ENCODE results near the gene G6PC1. TPM values are rescaled to one million over a fixed set of nuclear protein-coding genes. Genes with fewer than 3 reads are reported as not detected.
"Not testable (repeated sequence)": the region's sequence is repeated elsewhere in the genome, so short reads cannot be mapped to it uniquely, and the experiment has no call there.

G6PC1 gene
- total RNA-seq, 2 donors from 2014 or later = not detected

DNA sequence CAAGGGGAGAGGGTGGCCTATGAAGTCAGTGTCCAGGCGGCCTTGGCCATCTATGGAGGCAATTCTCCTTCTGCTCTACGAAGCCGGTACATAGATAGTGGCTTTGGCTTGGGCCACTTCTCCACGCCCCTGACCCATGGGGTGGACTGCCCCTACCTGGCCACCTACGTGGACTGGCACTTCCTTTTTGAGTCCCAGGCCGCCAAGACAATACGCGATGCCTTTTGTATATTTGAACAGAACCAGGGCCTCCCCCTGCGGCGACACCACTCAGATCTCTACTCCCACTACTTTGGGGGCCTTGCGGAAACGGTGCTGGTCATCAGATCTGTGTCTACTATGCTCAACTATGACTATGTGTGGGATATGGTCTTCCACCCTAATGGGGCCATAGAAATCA, 32.3 kb upstream of the G6PC1 start:
- ATAC-seq (no peak), DNase-seq (ENCODE audit: low spot score in 2 of 2) (no peak)
- Mint-ChIP-seq H3K27ac (no peak overlapping the region), H3K36me3 (no peaks in the 10 kb centered on the region), H3K9me3 (no peaks in the 10 kb centered on the region)

DNA sequence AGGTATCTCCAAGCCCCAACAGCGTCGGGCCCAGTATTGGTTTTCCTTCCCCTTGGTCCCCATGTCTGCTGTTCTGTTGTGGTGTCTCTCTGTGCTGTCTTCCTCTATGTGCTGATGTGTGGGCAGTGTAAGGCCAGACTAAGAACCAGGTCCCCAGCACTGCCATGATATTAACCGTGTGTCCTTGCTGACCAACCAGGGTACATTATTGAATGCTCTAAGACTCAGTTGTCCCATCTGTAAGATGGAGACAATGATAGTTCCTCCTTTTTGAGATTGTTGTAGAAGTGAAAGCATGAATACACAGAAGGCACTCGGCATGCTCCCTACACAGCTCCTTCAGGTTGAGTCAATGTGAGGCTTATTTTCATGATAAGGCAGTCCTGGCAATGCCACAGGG, 29.0 kb upstream of the G6PC1 start:
- no peaks in the 10 kb centered on the region for H3K9me3 Mint-ChIP-seq
- no peak overlapping the region for H3K27ac Mint-ChIP-seq
- ATAC-seq (no peak), DNase-seq (ENCODE audit: low spot score in 2 of 2) (no peak)
- no peaks in the 10 kb centered on the region for H3K36me3 Mint-ChIP-seq

DNA sequence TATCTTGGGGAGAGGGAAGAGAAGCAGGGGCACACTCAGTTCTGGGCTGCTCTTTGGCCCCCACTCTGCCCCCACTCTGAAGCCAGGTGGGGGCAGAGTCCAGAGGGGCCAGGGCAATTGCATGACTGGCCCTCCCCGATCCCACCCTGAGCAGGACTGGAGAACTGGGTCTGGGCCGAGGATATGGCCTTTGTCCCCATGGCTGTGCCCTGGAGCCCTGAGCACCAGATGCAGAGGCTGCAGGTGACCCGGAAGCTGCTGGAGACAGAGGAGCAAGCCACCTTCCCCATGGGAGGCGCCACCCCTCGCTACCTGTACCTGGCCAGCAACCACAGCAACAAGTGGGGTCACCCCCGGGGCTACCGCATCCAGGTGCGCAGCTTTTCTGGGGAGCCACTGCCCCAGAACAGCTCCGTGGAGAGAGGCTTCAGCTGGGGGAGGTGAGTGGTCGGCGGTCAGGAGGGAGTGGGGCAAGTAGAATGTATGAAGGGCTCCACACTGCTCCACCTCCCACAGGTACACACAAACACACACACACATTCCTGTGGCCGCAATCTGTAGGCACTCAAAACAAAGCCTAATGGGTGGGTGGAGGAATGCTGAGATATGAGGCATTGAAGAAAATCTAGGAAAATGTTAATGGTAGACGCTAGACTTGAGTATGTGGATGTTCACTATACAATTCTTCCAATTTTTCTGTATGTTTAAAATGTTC, 28.2 kb upstream of the G6PC1 start:
- H3K27ac Mint-ChIP-seq = peak overlapping the region in 1 of 2 donors; percentile 17
- H3K36me3 Mint-ChIP-seq = no peaks in the 10 kb centered on the region
- no peaks in the 10 kb centered on the region for H3K9me3 Mint-ChIP-seq
- DNase-seq (ENCODE audit: low spot score in 2 of 2) (no peak), ATAC-seq (no peak)

DNA sequence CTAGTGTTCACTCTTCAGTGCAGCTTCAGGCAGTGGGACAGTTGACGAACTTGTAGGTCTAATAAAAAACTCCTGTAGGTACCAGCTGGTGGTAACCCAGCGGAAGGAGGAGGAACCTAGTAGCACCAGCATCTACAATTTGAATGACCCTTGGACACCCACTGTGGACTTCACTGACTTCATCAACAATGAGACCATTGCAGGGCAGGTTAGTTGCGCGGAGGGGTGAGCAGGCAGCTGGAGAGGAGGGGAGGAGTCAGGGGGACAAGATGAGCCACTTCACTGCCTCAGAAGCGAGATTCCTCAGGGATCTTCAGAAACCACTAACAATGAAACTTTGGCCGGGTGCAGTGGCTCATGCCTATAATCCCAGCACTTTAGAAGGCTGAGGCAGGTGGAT, 27.3 kb upstream of the G6PC1 start:
- Mint-ChIP-seq H3K27ac (no peak overlapping the region), H3K9me3 (no peaks in the 10 kb centered on the region), H3K36me3 (no peaks in the 10 kb centered on the region)
- no peak for ATAC-seq
- DNase-seq (ENCODE audit: low spot score in 2 of 2) = no peak

DNA sequence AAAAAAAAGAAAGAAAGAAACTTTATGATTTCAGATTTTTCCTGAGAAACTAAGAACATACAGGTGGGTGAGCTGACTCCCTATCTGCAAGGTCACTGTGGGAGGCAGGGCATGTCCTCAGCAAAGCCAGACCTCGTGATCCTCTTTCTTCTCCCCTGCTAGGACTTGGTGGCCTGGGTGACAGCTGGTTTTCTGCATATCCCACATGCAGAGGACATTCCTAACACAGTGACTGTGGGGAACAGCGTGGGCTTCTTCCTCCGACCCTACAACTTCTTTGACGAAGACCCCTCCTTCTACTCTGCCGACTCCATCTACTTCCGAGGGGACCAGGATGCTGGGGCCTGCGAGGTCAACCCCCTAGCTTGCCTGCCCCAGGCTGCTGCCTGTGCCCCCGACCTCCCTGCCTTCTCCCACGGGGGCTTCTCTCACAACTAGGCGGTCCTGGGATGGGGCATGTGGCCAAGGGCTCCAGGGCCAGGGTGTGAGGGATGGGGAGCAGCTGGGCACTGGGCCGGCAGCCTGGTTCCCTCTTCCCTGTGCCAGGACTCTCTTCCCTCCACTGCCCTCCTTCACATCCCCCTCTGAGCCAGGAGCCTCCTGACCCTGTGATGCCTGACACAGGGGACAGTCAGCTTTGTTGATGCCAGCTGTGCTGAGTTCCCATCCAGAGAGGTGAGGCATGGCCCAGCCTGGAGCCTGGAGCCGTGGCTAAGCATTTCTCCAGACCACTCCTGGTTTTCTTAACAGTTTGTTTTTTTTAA, 26.5 kb upstream of the G6PC1 start:
- not testable (repeated sequence) for DNase-seq (ENCODE audit: low spot score in 2 of 2); H3K9me3 Mint-ChIP-seq; H3K27ac Mint-ChIP-seq; ATAC-seq; H3K36me3 Mint-ChIP-seq

GRCh38 chr17:42877037-42877436, 23.6 kb upstream of the G6PC1 start:
- no peak for DNase-seq (ENCODE audit: low spot score in 2 of 2)
- Mint-ChIP-seq H3K36me3 (no peaks in the 10 kb centered on the region), H3K27ac (no peak overlapping the region), H3K9me3 (no peaks in the 10 kb centered on the region)
- no peak for ATAC-seq

DNA sequence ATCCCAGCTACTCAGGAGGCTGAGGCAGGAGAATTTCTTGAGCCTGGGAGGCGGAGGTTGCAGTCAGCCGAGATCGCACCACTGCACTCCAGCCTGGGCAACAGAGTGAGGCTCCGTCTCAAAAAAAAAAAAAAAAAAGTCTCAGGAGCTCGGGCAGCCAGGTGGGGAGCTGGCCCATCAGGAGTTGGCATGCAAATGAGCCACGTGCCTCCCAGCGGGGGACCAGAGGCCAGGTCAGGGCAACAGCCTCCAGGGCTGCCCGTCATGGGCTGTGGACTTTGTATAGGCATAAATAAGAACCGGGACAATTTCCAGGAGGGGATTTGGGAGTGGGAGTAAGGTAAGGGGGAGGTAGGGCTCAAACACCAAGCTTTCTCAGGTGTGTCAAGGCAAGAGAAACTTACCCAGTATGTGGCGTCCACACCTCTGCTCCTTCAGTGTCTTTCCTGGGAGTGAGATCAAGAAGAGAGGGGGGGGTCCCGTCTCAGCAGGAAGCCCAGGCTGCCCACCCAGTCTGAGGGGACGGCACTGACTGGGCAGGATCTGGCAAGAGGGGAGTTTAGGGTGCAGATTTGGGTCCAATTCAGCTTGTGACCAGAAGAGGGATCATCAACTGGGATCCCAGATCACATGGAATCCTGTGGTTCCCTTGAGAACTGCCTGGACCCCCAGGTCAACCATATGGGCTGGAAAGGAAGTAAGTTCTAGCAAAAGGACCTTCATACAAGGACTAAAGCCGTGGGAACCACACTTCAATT, 22.3 kb upstream of the G6PC1 start:
- DNase-seq (ENCODE audit: low spot score in 2 of 2) (no peak), ATAC-seq (no peak)
- Mint-ChIP-seq H3K27ac (no peak overlapping the region), H3K36me3 (no peaks in the 10 kb centered on the region), H3K9me3 (no peaks in the 10 kb centered on the region)

DNA sequence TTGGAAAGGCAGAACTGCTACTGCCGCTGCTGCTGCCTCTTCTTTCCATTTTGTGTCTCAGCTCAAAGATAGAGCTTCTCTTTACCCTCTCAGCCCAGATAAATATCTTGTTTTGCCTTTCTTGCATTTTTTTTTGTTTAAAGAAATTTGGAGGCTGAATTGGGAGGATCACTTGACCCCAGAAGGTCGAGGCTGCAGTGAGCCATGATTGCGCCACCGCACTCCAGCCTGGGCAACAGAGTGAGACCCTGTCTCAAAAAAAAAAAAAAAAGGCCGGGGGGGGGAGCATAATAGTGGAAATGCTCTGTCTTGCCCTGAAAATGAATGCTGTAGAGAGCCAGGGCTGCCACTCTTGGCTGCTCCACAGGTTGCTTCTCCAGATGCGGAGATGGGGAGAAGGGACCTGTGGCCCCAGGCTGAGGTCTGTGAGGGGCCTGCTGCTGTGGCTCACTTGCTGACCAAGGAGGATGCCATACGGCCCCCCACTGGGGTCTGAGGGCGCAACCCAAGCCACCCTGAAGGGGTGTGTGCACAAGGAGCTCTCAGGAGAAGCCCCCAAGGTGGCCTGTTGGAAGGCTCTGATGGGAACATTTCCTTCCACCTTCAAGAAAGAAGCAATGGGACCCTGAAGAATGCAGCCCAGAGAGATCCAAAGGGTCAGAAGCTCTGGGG, 21.5 kb upstream of the G6PC1 start:
- no peaks in the 10 kb centered on the region for H3K9me3 Mint-ChIP-seq
- H3K36me3 Mint-ChIP-seq = no peaks in the 10 kb centered on the region
- no peak for DNase-seq (ENCODE audit: low spot score in 2 of 2)
- ATAC-seq = no peak
- H3K27ac Mint-ChIP-seq = no peak overlapping the region

GRCh38 chr17:42879596-42879985, 21.0 kb upstream of the G6PC1 start:
- no peak for DNase-seq (ENCODE audit: low spot score in 2 of 2)
- H3K9me3 Mint-ChIP-seq = no peaks in the 10 kb centered on the region
- no peaks in the 10 kb centered on the region for H3K36me3 Mint-ChIP-seq
- no peak overlapping the region for H3K27ac Mint-ChIP-seq
- ATAC-seq = no peak

- no peak overlapping the region for H3K27ac Mint-ChIP-seq
- H3K9me3 Mint-ChIP-seq = no peaks in the 10 kb centered on the region
- ATAC-seq (no peak), DNase-seq (ENCODE audit: low spot score in 2 of 2) (no peak)
- no peaks in the 10 kb centered on the region for H3K36me3 Mint-ChIP-seq
These were observed 19.8 kb upstream of the G6PC1 start for GRCh38 chr17:42880776-42881310.

DNA sequence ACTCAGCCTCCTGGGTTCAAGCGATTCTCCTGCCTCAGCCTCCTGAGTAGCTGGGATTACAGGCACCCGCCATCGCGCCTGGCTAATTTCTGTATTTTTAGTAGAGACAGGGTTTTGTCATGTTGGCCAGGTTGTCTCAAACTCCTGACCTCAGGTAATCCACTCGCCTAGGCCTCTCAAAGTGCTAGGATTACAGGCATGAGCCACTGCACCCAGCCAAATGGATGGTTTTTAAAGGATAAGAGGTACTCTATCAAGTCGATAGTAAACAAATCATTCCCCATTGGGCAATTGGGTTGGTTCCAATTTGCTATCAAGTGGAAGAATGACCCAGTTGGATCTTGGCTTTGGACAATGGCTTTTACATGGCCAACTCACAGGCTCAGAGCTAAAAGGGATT, 18.9 kb upstream of the G6PC1 start:
- not testable (repeated sequence) for H3K36me3 Mint-ChIP-seq, ATAC-seq, H3K27ac Mint-ChIP-seq

DNA sequence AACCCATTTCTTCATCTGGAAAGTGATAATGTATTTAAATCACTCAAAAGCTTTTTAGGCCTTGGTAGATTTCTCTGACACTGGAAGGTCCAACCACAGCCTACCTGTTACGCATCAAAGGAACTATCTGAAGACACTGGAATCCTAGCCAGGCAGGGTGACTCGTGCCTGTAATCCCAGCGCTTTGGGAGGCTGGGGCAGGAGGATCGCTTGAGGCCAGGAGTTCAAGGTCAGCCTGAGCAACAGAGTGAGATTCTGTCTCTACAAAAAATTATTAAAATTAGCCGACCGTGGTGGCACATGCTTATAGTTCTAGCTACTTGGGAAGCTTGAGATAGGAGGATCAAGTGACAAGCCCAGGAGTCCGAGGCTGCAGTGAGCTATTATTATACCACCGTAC, 18.4 kb upstream of the G6PC1 start:
- Mint-ChIP-seq H3K9me3 (no peaks in the 10 kb centered on the region), H3K27ac (no peak overlapping the region), H3K36me3 (no peaks in the 10 kb centered on the region)
- no peak for ATAC-seq
- DNase-seq (ENCODE audit: low spot score in 2 of 2) = no peak

More for the DNA sequence above, 18.9 kb upstream of the G6PC1 start:
- not testable (repeated sequence) for H3K9me3 Mint-ChIP-seq; DNase-seq (ENCODE audit: low spot score in 2 of 2)

DNA sequence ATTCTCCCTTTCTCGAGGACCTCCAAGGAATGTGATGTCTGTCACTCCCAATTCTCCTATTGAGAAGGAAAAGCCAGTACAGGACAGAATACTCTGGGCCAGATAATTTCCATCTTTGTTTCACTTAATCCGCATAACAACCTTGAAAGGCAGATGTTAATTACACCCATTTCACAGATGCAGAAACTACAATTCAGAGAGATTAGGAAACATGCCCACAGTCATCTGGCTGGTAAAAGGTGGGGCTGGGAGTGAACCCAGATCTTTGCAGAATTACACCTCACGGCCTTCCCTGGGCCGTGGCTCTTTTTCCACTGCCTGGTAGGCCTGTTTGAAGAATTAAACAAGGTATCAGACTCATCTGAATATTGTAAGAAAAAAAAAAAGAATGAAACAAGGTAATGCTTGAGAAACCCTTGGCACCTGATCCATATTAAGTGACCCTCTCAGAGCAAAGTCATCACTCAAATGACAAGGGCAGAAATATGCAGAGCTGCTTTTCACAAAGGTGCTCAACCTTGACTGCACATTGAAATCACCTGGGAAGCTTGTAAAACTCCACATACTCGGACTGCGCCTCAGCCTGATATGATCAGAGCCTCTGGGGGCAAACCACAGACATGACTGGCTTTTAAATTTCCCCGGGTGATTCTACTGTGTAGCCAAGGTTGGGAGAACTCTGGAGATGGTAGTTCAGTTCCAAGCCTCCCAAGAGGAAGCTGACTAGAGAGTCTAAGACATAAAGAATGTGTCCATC, 16.6 kb upstream of the G6PC1 start:
- H3K9me3 Mint-ChIP-seq = no peaks in the 10 kb centered on the region
- no peak overlapping the region for H3K27ac Mint-ChIP-seq
- H3K36me3 Mint-ChIP-seq = no peaks in the 10 kb centered on the region
- ATAC-seq (no peak), DNase-seq (ENCODE audit: low spot score in 2 of 2) (no peak)

GRCh38 chr17:42885806-42886205, 14.8 kb upstream of the G6PC1 start:
- ATAC-seq; H3K9me3 Mint-ChIP-seq; H3K36me3 Mint-ChIP-seq; H3K27ac Mint-ChIP-seq; DNase-seq (ENCODE audit: low spot score in 2 of 2): not testable (repeated sequence)

DNA sequence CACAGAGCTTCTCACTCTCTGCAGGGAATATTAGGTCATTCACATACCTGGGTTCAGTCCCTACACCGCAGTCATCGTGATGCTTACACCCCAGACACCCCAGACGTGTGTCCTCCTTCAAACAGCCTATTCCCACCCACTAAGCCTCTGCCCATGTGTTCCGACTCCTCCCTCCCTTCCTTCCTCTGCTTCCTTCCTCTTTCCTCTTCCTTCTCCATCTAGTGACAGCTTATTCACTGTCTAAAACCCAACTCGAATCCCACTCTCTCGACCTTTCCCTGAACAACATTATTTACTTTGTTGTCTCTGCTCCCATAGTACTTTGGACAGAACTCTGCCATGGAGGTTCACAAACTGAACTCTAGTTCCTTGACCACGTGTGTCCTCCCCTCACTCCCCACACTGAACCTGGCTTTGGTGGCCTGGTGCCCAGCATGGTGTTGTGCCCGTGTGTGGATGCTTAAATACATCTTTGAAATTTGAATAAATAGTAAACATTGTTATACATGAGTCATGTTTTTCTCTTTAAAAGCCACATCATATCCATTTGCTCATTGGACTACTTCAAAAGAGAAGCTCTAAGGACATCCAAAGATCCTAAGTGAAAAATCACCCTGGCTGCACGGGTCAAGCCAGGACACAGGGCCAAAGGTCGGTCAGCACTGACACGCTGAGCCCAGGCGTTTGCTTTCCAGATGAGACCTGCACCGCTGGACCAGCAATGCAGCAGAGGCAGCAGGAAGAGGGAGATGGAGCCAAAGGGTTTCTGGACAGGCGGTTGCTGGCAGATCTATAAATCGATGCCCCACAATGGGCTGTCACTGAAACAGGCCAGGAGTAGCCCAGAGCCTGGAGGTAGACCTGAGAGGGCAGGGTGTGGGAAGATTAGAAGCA, 14.1 kb upstream of the G6PC1 start:
- Mint-ChIP-seq H3K36me3 (no peaks in the 10 kb centered on the region), H3K27ac (no peak overlapping the region), H3K9me3 (no peaks in the 10 kb centered on the region)
- DNase-seq (ENCODE audit: low spot score in 2 of 2) (no peak), ATAC-seq (no peak)
